HG02759 (cell line): ENCODE data around the gene TMPRSS9.
"Not testable (repeated sequence)": the region's sequence is repeated elsewhere in the genome, so short reads cannot be mapped to it uniquely, and the experiment has no call there.

ENCODE experiments used
- ATAC-seq: cut with Tn5 transposase; IDR thresholded peaks from one replicate; pipeline ENCODE4 v1.9.1; 2021; ENCODE audit warnings: mild to moderate bottlenecking, moderate library complexity; ENCODE audit not compliant: unreplicated experiment

TMPRSS9 gene

DNA sequence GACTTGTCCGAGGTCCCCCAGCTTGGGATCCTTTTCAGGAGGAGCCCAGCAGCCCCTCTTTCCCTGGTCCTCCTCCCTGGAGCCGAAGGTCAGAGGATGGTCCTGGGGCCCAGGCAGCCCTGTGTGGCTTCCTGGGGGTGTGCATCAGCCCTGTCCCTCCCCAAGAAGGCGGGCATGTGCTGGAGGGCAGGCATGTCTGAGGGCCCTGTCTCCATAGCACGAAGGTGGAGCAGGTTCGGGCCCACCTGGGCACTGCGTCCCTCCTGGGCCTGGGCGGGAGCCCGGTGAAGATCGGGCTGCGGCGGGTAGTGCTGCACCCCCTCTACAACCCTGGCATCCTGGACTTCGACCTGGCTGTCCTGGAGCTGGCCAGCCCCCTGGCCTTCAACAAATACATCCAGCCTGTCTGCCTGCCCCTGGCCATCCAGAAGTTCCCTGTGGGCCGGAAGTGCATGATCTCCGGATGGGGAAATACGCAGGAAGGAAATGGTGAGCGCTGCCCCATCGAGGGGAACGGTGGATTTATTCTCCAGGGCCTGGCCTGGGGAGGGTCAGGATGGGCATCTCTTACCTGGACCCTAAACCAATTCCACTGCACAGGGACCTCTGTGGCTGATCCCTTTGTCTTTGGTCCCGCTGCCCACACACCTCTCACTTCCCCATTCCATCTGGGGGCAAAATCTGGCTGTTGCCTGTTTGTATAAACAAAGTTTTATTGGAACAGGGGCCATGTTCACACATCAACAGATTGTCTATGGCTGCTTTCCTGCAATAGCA lies 56.4 kb downstream of the TMPRSS9 start:
- no peak for ATAC-seq

DNA sequence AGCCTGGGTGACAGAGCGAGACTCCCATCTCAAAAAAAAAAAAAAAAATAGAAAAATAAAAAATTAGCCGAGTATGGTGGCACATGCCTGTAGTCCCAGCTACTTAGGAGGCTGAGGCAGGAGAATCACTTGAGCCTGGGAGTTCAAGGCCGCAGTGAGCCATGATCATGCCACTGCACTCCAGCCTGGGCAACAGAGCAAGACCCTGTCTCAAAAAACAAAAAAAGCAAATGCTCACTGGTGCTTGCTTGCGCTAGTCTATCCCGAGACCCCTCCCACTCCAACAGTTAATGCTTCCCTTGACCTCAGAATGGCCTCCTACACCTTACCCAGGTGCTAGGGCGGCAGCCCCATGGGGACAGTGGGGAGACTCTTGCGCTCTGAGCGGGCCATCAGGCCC lies 57.4 kb downstream of the TMPRSS9 start:
- not testable (repeated sequence) for ATAC-seq

DNA sequence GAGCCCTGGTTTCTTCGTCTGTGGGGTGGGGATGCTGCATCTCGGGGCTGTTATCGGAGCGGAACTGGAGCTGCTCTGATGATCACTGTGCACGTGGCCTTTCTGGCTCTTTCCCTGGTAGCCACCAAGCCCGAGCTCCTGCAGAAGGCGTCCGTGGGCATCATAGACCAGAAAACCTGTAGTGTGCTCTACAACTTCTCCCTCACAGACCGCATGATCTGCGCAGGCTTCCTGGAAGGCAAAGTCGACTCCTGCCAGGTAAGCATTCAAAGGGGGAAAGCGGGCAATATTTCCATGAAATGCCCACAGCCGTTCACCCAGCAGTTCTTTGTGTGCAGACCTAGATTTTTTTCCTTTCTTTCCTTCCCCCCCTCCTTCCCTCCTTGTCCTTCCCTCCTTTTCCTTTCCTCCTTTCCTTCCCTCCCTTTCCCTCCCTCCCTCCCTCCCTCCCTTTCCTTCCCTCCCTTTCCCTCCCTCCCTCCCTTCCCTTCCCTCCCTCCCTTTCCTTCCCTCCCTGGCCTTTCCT lies 57.9 kb downstream of the TMPRSS9 start:
- no peak for ATAC-seq

DNA sequence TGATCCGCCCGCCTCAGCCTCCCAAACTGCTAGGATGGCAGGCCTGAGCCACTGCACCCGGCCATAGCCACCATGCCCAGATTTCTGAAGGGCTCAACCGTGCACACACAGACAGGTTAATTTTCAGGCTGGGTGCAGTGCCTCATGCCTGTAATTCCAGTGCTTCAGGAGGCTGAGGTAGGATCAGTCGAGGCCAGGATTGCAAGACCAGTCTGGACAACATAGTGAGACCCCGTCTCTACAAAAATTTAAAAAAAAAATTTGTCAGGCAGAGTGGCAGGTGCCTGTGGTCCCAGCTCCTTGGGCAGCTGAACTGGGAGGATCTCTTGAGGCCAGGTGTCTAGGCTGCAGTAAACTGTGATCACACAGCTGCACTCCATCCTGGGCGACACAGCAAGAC lies 59.7 kb downstream of the TMPRSS9 start:
- no peak for ATAC-seq

DNA sequence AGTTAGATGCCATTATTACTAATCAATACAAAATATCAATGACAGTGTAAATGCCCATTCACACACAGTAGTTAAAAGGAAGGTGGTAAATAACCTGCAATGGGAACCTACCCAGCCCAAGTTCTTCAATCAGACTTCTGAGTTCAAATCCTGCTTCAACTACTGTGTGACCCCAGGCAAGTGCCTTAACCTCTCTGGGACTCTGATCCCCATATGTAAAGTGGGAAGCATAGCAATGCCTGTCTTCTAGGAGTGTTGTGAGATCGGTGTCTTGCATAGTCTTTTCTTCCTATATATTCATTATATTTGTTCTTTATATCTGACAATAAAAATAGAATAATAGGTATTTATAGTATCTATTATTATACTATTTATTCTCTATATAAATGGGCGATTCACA lies 60.4 kb downstream of the TMPRSS9 start:
- no peak for ATAC-seq

DNA sequence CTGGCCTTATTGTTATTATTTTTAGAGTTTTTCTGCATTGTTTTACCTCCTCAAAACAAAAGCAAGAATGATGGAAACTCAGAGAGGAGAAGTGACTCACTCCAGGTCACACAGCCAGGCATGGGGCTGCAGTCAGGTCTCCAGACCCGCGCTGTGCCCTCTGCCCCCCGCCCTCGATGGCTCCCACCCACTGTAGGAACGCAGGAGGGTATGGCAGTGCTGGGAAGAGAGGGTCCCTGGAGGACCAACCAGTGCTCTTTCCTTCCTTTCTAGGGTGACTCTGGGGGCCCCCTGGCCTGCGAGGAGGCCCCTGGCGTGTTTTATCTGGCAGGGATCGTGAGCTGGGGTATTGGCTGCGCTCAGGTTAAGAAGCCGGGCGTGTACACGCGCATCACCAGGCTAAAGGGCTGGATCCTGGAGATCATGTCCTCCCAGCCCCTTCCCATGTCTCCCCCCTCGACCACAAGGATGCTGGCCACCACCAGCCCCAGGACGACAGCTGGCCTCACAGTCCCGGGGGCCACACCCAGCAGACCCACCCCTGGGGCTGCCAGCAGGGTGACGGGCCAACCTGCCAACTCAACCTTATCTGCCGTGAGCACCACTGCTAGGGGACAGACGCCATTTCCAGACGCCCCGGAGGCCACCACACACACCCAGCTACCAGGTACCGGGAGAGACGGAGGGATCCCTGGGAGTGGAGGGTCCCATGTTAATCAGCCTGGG lies 61.7 kb downstream of the TMPRSS9 start:
- no peak for ATAC-seq

DNA sequence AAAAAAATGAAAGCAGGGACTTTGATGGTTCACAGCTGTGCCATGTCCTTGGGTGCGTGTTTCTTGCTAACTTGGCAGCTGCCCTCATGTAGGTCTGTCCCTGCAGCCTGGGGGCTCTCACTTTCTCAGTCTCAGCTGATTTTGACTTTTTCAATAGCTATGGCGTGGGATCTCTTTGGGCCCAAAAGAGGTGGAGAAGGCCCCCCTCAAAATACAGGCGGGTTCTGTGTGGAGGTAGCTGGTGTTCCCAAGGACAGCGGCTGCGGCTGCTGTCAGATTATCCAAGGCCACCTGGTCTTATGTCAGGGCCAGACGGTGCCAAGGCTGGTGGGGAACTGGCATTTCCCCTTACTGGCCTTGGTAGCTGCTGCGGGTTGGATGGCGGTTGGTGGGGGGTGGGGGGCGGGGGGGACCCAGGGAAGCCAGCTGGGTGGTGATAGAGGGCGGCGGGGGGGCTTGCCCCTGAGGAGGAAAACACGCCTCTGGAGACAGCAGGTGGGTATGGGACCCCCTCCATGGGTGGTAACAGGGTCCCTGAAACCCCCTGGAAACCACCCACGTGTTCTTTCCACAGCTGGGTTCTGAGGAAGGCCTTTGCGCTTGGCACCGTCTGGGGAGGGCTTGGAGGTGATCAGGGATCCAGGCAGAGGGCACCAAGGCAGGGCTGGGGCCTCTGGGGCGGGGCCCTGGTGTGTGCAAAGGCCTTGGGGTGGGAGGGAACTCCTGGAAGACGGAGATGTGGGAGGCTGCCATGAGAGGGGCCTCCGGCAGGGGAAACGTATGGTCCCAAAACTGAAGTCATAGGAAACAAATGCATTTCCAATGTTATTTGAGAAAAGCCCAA lies 63.2 kb downstream of the TMPRSS9 start:
- no peak for ATAC-seq

DNA sequence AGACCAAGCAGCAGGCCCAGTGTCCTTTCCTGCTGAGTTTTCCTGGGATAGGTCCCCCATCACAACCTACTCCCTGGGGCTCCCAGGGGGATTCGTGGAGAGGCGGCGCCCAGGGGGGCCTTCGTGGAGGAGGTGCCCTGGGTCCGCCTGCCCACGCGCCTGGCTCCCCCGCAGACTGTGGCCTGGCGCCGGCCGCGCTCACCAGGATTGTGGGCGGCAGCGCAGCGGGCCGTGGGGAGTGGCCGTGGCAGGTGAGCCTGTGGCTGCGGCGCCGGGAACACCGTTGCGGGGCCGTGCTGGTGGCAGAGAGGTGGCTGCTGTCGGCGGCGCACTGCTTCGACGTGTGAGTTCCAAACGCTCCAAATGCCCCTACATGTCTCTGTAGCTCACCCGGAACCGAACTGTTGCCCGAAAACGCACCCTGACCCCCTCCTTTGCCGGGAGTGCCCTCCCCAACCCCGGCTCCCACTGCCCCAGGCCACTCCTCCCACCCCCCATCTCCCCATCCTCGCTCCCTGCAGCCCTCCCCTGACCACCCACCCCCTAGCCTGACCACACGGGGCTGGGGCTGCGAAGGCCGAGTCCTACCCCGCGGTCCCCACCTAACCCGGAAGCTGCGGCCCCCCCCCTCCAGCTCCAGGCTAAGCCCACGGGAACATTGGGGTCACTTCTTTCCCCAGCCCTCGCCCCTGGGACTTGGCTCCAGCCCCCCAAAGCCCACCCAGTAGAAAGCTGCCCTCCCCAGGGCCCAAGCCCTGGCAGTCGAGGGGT lies 64.0 kb downstream of the TMPRSS9 start:
- no peak for ATAC-seq

DNA sequence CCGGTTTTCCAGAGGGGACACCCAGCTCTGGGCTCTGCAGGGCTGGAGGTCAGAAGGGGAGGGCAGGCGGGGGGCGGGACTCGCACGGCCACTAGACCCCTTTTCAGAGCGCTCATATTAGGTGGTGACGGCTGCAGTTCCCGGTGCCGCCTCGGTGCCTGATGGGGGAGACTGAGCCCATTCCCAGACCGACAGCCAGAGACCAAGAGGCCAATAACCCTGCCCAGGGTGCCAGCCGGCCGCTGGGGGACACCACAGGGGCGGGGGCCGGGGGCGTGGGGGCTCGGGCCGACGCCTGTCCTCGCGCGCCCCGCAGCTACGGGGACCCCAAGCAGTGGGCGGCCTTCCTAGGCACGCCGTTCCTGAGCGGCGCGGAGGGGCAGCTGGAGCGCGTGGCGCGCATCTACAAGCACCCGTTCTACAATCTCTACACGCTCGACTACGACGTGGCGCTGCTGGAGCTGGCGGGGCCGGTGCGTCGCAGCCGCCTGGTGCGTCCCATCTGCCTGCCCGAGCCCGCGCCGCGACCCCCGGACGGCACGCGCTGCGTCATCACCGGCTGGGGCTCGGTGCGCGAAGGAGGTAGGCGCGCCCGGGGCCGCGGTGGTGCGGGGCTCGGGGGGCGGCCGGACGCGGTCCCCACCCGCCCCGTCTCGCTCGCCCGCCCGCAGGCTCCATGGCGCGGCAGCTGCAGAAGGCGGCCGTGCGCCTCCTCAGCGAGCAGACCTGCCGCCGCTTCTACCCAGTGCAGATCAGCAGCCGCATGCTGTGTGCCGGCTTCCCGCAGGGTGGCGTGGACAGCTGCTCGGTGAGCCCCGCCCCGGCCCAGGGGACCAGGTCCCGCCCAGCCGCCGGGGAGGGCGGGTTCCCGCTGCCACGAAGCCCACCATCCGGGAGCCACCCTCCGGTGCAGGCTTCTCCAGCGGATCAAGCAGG lies 64.9 kb downstream of the TMPRSS9 start:
- no peak for ATAC-seq

DNA sequence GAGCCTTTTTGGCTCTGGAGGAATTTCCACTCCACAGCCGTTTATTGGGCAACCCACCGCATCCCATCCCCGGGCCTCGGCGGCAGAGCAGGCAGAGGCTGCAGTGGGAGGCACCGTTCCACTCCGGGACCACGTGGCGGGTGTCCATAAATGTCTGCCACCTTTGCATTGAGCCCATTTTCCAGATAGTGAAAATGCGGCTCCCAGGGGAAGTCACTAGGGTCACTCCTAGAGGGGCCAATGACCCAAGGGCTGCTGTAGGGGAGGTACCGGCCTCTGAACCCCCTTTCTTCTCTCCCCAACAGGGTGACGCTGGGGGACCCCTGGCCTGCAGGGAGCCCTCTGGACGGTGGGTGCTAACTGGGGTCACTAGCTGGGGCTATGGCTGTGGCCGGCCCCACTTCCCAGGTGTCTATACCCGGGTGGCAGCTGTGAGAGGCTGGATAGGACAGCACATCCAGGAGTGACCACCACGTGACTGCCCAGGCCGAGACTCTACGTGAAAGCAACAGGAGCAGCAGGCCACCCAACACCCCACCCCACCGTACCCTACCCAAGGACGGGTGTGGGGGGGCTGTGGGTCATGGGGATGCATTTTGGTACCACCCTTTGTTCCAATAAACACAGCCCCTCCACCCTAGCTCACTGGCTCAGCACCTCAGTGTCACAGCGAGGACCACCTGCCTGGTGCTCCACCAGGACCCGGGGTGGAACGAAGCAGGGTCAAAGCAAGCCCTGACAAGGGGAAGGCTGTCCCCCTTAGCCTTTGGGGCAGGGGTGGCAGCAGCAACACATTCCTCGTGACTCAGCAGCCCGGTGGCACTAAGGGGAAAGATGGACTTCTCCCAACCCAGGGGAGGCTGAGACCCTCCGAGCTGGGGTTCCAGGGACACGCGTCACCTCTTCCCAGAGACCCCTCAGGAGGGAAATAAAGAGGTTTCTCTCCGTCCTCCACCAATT lies 65.8 kb downstream of the TMPRSS9 start:
- no peak for ATAC-seq

DNA sequence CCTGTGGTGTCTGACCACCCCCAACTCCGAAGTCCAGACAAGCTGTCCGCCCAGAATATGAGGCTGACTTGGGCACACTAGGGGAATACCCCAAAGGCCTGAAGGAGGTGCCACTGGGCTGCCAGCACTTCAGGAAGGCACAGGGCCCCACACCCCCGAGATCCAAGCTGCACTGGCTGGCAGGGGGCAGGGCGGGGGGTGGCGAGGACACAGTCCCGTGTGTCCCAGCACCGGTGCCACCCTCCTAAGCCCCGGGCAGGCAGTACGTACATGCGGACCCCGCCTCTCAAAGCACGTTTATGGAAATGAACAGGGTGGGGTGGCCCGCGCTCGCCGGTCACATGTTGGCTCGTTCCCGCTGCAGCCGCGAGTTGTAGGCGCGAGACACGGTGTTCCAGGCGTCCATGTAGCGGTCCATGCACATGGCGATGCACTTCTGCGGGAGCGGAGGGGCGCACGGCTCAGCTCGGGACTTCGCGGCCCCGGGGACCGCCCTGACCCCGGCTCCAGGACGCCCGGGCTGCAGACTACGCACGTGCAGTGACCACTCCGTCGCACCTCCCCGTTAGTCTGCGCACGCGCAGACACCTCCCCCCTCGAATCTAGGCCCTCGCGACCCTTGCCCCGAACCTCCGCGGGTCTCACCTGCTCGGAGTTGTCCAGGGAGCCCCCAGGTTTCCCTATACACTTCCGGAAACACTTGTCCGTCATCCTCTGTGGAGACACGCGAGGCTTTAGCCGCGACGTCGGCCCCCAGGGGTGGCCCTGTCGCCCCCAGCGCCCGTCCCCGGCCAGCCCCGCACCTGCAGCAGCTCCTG lies 66.8 kb downstream of the TMPRSS9 start:
- peak; percentile 19 for ATAC-seq

DNA sequence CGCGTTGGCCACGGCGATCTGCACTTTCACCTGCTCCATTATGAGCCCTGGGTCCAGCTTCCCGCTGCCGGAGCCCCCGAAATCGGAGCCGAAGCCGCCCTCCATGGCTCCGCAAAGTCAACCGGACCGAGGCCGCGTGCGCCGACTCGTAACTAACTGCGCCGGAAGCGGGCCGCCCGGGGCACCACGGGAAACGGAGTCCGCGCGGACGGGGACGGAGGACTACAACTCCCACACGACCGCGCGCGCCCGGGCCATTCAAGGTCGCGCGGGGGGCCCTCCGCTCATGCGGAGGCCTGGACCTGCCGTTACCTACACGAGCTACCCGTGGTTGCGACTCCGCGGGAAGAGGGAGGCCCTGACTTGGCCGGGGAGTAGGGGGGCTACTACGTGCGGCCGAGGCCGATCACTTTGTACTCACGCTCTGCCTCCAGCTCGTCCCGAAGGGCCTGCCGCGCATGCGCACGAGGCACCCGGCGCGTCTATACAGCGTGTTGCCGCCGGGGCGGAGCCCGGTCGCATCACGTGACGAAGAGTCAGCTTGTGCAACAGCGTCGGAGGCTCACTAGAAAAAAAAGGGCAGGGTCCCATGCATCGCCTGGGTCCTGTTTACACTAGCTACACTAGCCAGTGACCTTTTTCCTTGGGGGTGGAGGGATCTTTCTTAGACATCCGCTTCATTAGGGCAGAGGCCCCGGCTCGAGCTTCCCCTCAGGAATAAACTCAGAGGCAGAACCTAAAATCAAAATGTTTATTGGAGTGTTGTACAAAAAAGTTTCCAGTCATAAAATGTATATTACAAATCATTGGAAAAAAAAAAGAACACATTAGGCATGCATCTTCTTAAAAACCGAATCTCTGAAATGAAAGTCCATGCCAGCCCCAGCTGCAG lies 67.6 kb downstream of the TMPRSS9 start, which contains the start of gene TIMM13:
Gene TIMM13, minus strand, starts transcription at position 158 of the 892 bp plus-strand sequence. Its CDS starts 53 bp downstream, at position 105.
- ATAC-seq, result peak; percentile 83

DNA sequence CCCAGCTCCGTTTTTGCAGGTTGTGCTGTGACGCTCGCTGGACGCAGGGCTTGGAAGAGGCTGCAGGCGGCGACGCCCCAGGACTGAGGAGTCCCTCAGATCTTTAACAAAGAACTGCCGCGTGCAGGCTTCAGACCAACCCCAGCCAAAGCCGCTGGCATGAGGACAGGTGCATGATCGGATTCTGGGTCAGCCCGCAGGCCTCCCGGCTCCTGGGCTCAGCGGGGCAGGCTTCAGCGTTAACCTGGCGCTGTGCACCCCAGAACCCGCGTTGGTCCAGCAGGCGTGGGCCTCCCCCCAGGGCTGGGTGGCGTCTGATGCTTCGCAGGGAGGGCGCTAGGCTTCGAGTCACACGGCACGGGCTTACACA lies 68.2 kb downstream of the TMPRSS9 start:
- ATAC-seq, result no peak

DNA sequence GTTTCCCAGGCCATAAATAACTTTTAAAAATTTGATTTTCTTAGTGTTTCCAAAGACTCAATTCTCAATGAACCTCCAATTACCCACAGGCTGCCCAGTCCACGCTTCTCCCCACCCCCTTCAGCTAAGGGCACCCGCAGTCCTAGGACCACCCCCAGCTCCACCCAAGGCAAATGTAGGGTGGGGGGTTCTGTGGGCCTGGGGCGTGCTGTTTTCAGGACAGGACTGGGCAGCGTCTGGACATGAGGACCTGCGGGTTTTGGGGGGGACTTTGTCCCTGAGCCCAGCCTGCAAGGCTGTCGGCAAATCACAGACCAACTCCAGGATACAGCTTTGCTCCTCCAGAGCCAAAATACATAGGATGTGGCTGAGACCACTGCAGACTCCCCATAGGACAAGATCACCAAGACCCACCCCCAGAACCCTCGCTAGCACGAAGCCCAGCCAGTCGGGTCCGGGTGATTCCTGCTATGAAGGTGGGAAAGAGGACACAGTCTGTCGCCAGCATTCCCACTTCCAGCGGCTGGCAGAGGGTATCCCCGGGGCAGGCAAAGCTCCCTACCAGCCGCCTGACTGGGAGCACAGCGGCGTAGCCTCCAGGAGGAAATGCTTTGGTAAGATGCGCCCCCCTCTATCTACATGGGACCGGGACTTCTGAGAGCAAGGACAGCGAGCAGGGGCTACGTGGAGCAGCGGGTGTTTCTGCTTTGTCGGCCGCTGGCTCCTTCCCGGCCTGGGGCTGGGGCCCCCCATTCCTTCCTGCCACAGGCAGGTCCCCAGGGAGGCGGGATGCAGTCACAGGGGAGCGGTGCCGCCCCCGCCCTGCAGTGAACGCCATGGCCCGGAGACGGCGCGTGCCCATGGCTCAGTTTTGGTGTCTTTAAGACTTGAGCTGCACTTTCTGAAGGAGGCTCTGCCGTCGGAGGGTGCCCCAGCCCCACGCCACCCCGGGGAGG lies 69.0 kb downstream of the TMPRSS9 start:
- ATAC-seq, result no peak

DNA sequence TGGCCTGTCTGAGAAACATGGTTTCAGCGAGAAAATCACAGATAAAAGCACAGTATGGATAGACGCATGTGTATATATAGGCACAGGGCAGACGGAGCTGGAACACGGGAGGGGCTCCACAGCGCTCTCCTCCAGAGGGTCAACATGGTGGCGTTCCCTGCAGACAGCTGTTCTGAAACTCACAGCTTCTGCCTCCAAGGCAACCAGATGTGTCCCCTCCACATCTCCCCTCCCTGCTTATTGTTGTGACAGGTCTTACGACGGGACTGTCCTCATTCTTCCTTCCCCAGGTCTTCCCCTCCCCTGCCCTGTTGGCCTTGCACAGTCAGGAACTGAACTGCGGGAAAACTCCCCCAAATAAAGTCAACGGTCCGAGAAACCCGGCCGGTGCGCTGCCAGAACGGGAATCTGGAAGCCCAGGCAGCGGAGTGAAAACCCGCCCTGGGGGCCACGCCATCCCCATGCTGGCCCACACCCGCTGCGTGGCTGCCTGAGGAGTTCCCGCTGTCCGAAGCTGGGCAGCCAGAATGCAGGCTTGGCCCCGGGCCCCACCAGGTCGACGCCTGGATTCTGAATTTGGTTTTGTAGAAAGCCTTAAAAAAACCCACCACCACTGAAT lies 70.0 kb downstream of the TMPRSS9 start:
- ATAC-seq, result no peak
